H1 (cell line): ENCODE results near the gene LMX1B. TPM values are rescaled to one million over a fixed set of nuclear protein-coding genes. Genes with fewer than 3 reads are reported as not detected.
"Not testable (repeated sequence)": the region's sequence is repeated elsewhere in the genome, so short reads cannot be mapped to it uniquely, and the experiment has no call there.

Experiments
- CTCF ChIA-PET: fragments of 300-600 bp; sonication (Branson Sonifier 250); formaldehyde crosslinking; loops from one replicate; lab custom pipeline; 2021; ENCODE audit not compliant: partially characterized antibody; lab: Charles Lee
- POLR2A ChIA-PET: fragments of 300-600 bp; sonication (Branson Sonifier 250); formaldehyde crosslinking; loops from one replicate; lab custom pipeline; 2021; ENCODE audit warnings: inconsistent platforms; ENCODE audit not compliant: partially characterized antibody; lab: Charles Lee
- DNase-seq, 2 experiments: peaks; one replicate each; pipeline versions ENCODE4 v3.0.0 to v3.0.0-alpha.2; 2010 to 2022; ENCODE audit warnings: low spot score in 2 of 2, low read depth in 1 of 2, mixed read lengths in 1 of 2
- FAIRE-seq: peaks from 2 replicates; lab custom pipeline; 2011; peaks lifted over from hg19 to GRCh38; lab: Jason Lieb, UNC
- H2AFZ ChIP-seq: 2 replicates; pipeline ENCODE4 v1.8.1; 2012; ENCODE audit warnings: low read length, inconsistent platforms
- H2AK5ac ChIP-seq: 2 replicates; pipeline ENCODE4 v1.6.1; 2013; ENCODE audit warnings: low read depth, low read length
- H2BK120ac ChIP-seq: replicated peaks from 2 replicates; pipeline ENCODE3; 2013; ENCODE audit warnings: low read depth, low read length, inconsistent platforms
- H2BK12ac ChIP-seq: 2 replicates; pipeline ENCODE4 v1.6.1; 2013; ENCODE audit warnings: low read depth, low read length
- H2BK15ac ChIP-seq: 2 replicates; pipeline ENCODE4 v1.6.1; 2013; ENCODE audit warnings: low read length
- H2BK20ac ChIP-seq: 2 replicates; pipeline ENCODE4 v1.6.1; 2013; ENCODE audit warnings: low read length
- H2BK5ac ChIP-seq: 2 replicates; pipeline ENCODE4 v1.6.1; 2013; ENCODE audit warnings: low read depth, low read length
- H3K14ac ChIP-seq: 2 replicates; pipeline ENCODE4 v1.6.1; 2013; ENCODE audit warnings: inconsistent platforms; ENCODE audit not compliant: insufficient read length
- H3K18ac ChIP-seq: 2 replicates; pipeline ENCODE4 v1.6.1; 2013; ENCODE audit warnings: low read length; ENCODE audit errors: extremely low read depth
- H3K23ac ChIP-seq: 2 replicates; pipeline ENCODE4 v1.6.1; 2013; ENCODE audit warnings: inconsistent platforms; ENCODE audit not compliant: insufficient read length
- H3K23me2 ChIP-seq: 2 replicates; pipeline ENCODE4 v1.6.1; 2013; ENCODE audit warnings: low read depth, low read length
- H3K27ac ChIP-seq: 2 replicates; pipeline ENCODE4 v1.6.1; 2011; ENCODE audit warnings: low read depth, low read length, inconsistent platforms
- H3K27me3 ChIP-seq, 4 experiments: replicated peaks in 1 of 4; 1 replicate in 1 of 4; 2 replicates in 3 of 4; pipeline versions ENCODE4 v1.6.1 to v1.8.1; 2011 to 2013; ENCODE audit warnings: low read length in 3 of 4, mild to moderate bottlenecking in 3 of 4, inconsistent platforms in 2 of 4, mixed read lengths in 2 of 4, moderate library complexity in 1 of 4; ENCODE audit not compliant: control insufficient read depth in 3 of 4, insufficient read depth in 3 of 4; ENCODE audit errors: extremely low read depth in 1 of 4
- H3K36me3 ChIP-seq, 4 experiments: 2 replicates each; pipeline versions ENCODE4 v1.6.1 to v1.8.1; 2011 to 2013; ENCODE audit warnings: mild to moderate bottlenecking in 4 of 4, low read length in 3 of 4, moderate library complexity in 2 of 4, control low read depth in 1 of 4, inconsistent platforms in 1 of 4; ENCODE audit not compliant: insufficient read depth in 4 of 4, control insufficient read depth in 2 of 4
- H3K4ac ChIP-seq: replicated peaks from 2 replicates; pipeline ENCODE3; 2013; ENCODE audit warnings: low read length, low read depth, mixed read lengths, inconsistent platforms; ENCODE audit not compliant: insufficient read length
- H3K4me1 ChIP-seq, 4 experiments: replicated peaks in 1 of 4; 1 replicate in 1 of 4; 2 replicates in 3 of 4; pipeline versions ENCODE4 v1.6.1 to v1.8.1; 2011 to 2013; ENCODE audit warnings: low read length in 3 of 4, inconsistent platforms in 2 of 4, mixed read lengths in 1 of 4; ENCODE audit not compliant: insufficient read depth in 4 of 4, control insufficient read depth in 3 of 4
- H3K4me2 ChIP-seq, 2 experiments: 2 replicates each; pipeline versions ENCODE4 v1.6.1 to v1.8.1; 2011 to 2013; ENCODE audit warnings: low read depth in 2 of 2, low read length in 2 of 2, control low read depth in 1 of 2, inconsistent platforms in 1 of 2, mild to moderate bottlenecking in 1 of 2; ENCODE audit not compliant: insufficient read depth in 1 of 2
- H3K4me3 ChIP-seq, 4 experiments: fragments of 200-600, 300-600 bp in 1 of 4; sonication (generic), shearing (Covaris generic), sonication (Bioruptor Twin) in 1 of 4; 2 replicates each; pipeline versions ENCODE4 v1.5.1 to v1.8.1; 2011 to 2016; ENCODE audit warnings: low read length in 4 of 4, low read depth in 3 of 4, control low read depth in 2 of 4, inconsistent platforms in 2 of 4, mild to moderate bottlenecking in 2 of 4, mixed read lengths in 1 of 4, moderate library complexity in 1 of 4; ENCODE audit not compliant: insufficient read depth in 2 of 4; ENCODE audit errors: extremely low read depth in 1 of 4
- H3K56ac ChIP-seq: replicated peaks from 2 replicates; pipeline ENCODE3; 2013; ENCODE audit warnings: low read depth, mild to moderate bottlenecking, mixed read lengths, low read length, inconsistent platforms; ENCODE audit not compliant: insufficient read length
- H3K79me1 ChIP-seq: 2 replicates; pipeline ENCODE4 v1.6.1; 2013; ENCODE audit warnings: low read depth, low read length, control low read depth
- H3K79me2 ChIP-seq, 2 experiments: 2 replicates each; pipeline versions ENCODE4 v1.6.1 to v1.8.1; 2012 to 2013; ENCODE audit warnings: low read length in 2 of 2, mild to moderate bottlenecking in 2 of 2, inconsistent platforms in 1 of 2; ENCODE audit not compliant: insufficient read depth in 2 of 2, control insufficient read depth in 1 of 2
- H3K9ac ChIP-seq, 4 experiments: replicated peaks in 1 of 4; 1 replicate in 1 of 4; 2 replicates in 3 of 4; pipeline versions ENCODE4 v1.6.1 to v1.8.1; 2011 to 2013; ENCODE audit warnings: low read depth in 3 of 4, low read length in 3 of 4, control low read depth in 2 of 4, mild to moderate bottlenecking in 2 of 4, moderate library complexity in 2 of 4, inconsistent platforms in 1 of 4; ENCODE audit errors: extremely low read depth in 1 of 4
- H3K9me3 ChIP-seq, 2 experiments: 2 replicates each; pipeline versions ENCODE4 v1.6.1 to v1.8.1; 2012 to 2013; ENCODE audit warnings: mild to moderate bottlenecking in 2 of 2, moderate library complexity in 2 of 2, control low read depth in 1 of 2, inconsistent platforms in 1 of 2, low read depth in 1 of 2, low read length in 1 of 2, mixed read lengths in 1 of 2; ENCODE audit not compliant: insufficient read depth in 2 of 2
- H4K20me1 ChIP-seq, 2 experiments: replicated peaks in 1 of 2; 2 replicates each; pipeline versions ENCODE3 to v1.8.1; 2011 to 2013; ENCODE audit warnings: inconsistent platforms in 2 of 2, low read length in 2 of 2, mild to moderate bottlenecking in 1 of 2; ENCODE audit not compliant: insufficient read depth in 2 of 2, control insufficient read depth in 1 of 2
- H4K5ac ChIP-seq: 2 replicates; pipeline ENCODE4 v1.6.1; 2013; ENCODE audit warnings: low read length, low read depth, mixed read lengths, inconsistent platforms; ENCODE audit not compliant: insufficient read length
- H4K8ac ChIP-seq: 2 replicates; pipeline ENCODE4 v1.8.0; 2013; ENCODE audit warnings: mild to moderate bottlenecking, moderate library complexity, low read length, inconsistent platforms; ENCODE audit not compliant: insufficient read depth; ENCODE audit errors: extremely low read depth
- H4K91ac ChIP-seq: replicated peaks from 2 replicates; pipeline ENCODE3; 2013; ENCODE audit warnings: low read length, mixed read lengths, inconsistent platforms; ENCODE audit not compliant: insufficient read length
- WGBS, 2 experiments: shearing (Covaris generic) in 1 of 2; methylation state at CpG; one replicate each; pipeline versions ENCODE4 v1.1.6 to v1.1.7; 2013 to 2015; ENCODE audit warnings: low lambda C conversion rate in 2 of 2, mixed read lengths in 2 of 2, inconsistent platforms in 1 of 2, low coverage in 1 of 2, missing lambda C conversion rate in 1 of 2; ENCODE audit not compliant: insufficient replicate concordance in 2 of 2, insufficient coverage in 1 of 2, insufficient read length in 1 of 2; ENCODE audit errors: extremely low coverage in 1 of 2, missing lambda C conversion rate in 1 of 2; 5-methylcytosine and 5-hydroxymethylcytosine counted together
- polyA plus RNA-seq, 7 experiments: library from polyadenylated mRNA; depleted of rRNA in 3 of 7; stranded (reverse) in 5 of 7; unstranded in 2 of 7; fragments of >200 nt in 5 of 7; fragments of 200-250 nt in 2 of 7; gene quantifications; 1 replicate in 5 of 7; 2 replicates in 1 of 7; 4 replicates in 1 of 7; pipeline versions ENCODE4 v1.2.1 to v1.2.3, GENCODE V29; 2011 to 2013; ENCODE audit warnings: missing spikeins in 2 of 7, mixed read lengths in 2 of 7
- total RNA-seq: library from RNA; stranded (reverse); fragmentation: NEBNext Ultra II Directional; extraction: Animal tissue kit (Norgen Biotek cat#: 25700); gene quantifications from 2 replicates; pipeline ENCODE4 v1.2.1, GENCODE V29; 2021

LMX1B gene
- total and polyA plus RNA-seq, 2 of the 8 experiments (the other 6 are each of a cell fraction or from before 2014, with no cell fraction given) = 0.09 to 0.37 TPM

GRCh38 chr9:126725485-126725884, 111.8 kb downstream of the LMX1B start:
- H3K14ac ChIP-seq, H3K4me2 ChIP-seq, H3K9ac ChIP-seq, H3K18ac ChIP-seq, H3K23ac ChIP-seq, H3K4me1 ChIP-seq, H3K79me1 ChIP-seq, H2AFZ ChIP-seq, H3K4ac ChIP-seq, H2BK5ac ChIP-seq, H3K4me3 ChIP-seq, H4K8ac ChIP-seq, FAIRE-seq, H3K56ac ChIP-seq, H4K5ac ChIP-seq, H4K91ac ChIP-seq, H3K9me3 ChIP-seq, H2BK12ac ChIP-seq, H3K27ac ChIP-seq, H4K20me1 ChIP-seq, H2BK120ac ChIP-seq, H2BK15ac ChIP-seq, H3K79me2 ChIP-seq, H3K36me3 ChIP-seq, H2BK20ac ChIP-seq, POLR2A ChIA-PET, H2AK5ac ChIP-seq: not testable (repeated sequence)
- CTCF ChIA-PET = interaction anchor here (0.7 to 2.6 kb wide), 3 partner anchors 19 to 94 kb away, joined by 3 to 18 read pairs (median 4); no protein-coding TSS in a partner anchor
- peaks cover 13% of the 10 kb centered on the region; the same call in 1 of the 2 replicates for H3K23me2 ChIP-seq
- WGBS, 2 experiments = 93% methylated on average over 4 of the region's 4 CpGs; no CpG with 5 or more reads in 1 of the 2 experiments
- H3K27me3 ChIP-seq = peaks cover 3 to 26% (median 20%) of the 10 kb centered on the region in 4 experiments
- peak in 1 of 2 experiments; percentile 17 for DNase-seq

DNA sequence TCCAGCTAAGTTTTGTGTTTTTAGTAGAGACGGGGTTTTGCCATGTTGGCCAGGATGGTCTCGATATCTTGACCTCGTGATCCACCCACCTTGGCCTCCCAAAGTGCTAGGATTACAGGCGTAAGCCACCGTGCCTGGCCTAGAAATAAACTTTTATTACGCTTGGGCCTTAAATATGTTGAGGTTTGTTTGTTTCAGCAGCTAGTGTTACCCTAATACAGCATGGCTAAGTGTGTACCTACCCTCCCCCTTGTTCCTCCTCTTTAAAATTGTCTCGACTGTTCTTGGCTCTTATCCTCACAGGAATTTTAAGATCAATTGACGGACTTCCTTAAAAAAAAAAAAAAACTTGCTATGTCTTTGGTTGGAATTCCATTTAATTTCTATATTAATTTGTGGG, 114.5 kb downstream of the LMX1B start:
- POLR2A ChIA-PET, FAIRE-seq, H3K36me3 ChIP-seq: not testable (repeated sequence)

More for the DNA sequence above, 114.5 kb downstream of the LMX1B start:
- not testable (repeated sequence) for H3K4me2 ChIP-seq, H4K5ac ChIP-seq, H2AFZ ChIP-seq, H3K23ac ChIP-seq, H2BK15ac ChIP-seq, H3K4me3 ChIP-seq, H3K27ac ChIP-seq, H4K91ac ChIP-seq, H3K18ac ChIP-seq, H2BK20ac ChIP-seq, H2AK5ac ChIP-seq, H3K23me2 ChIP-seq, H3K4me1 ChIP-seq, H3K4ac ChIP-seq, H4K20me1 ChIP-seq, H3K79me1 ChIP-seq, H2BK12ac ChIP-seq, H3K79me2 ChIP-seq, H3K9me3 ChIP-seq, H2BK120ac ChIP-seq, H3K9ac ChIP-seq, H4K8ac ChIP-seq, H2BK5ac ChIP-seq, DNase-seq, H3K56ac ChIP-seq, H3K14ac ChIP-seq
- H3K27me3 ChIP-seq = peaks cover 0 to 16% (median 15%) of the 10 kb centered on the region in 4 experiments; a peak in 6 of 7 replicates
- 92% methylated on average over 8 of the region's 8 CpGs; no CpG with 5 or more reads in 1 of the 2 experiments for WGBS, 2 experiments
- CTCF ChIA-PET = interaction anchor here (0.7 to 1.9 kb wide), 7 partner anchors 15 to 101 kb away, joined by 3 to 9 read pairs (median 3); no protein-coding TSS in a partner anchor
